Measurements from ENCODE around the gene HSD17B3.

The HSD17B3 gene

GRCh38 chr9:96304230-96304629, 2.3 kb upstream of the HSD17B3 start:
- H3K36me3 ChIP-seq (ENCODE audit: control insufficient read depth, low read depth, low read length): no peaks in the 10 kb centered on the region
- H3K27ac ChIP-seq (ENCODE audit: low read length): no peak overlapping the region
- no peaks in the 10 kb centered on the region for H3K4me1 ChIP-seq (ENCODE audit: control insufficient read depth, low read depth, low read length)
- H3K27me3 ChIP-seq (ENCODE audit: control insufficient read depth, insufficient read depth, low read length): no peaks in the 10 kb centered on the region
- no peak overlapping the region for H3K4me3 ChIP-seq (ENCODE audit: low read length)
- no peaks in the 10 kb centered on the region for H3K9me3 ChIP-seq (ENCODE audit: control insufficient read depth, low read depth, low read length)
- H3K9ac ChIP-seq (ENCODE audit: low read length): no peak overlapping the region

GRCh38 chr9:96299823-96300222, 2.2 kb downstream of the HSD17B3 start:
- H3K27ac ChIP-seq (ENCODE audit: low read length): no peak overlapping the region
- no peak overlapping the region for H3K9ac ChIP-seq (ENCODE audit: low read length)
- no peak overlapping the region for H3K4me3 ChIP-seq (ENCODE audit: low read length)
- H3K9me3 ChIP-seq (ENCODE audit: control insufficient read depth, low read depth, low read length): no peaks in the 10 kb centered on the region
- H3K36me3 ChIP-seq (ENCODE audit: control insufficient read depth, low read depth, low read length): no peaks in the 10 kb centered on the region
- H3K27me3 ChIP-seq (ENCODE audit: control insufficient read depth, insufficient read depth, low read length): no peaks in the 10 kb centered on the region
- H3K4me1 ChIP-seq (ENCODE audit: control insufficient read depth, low read depth, low read length): no peaks in the 10 kb centered on the region

GRCh38 chr9:96294159-96294545, 7.8 kb downstream of the HSD17B3 start:
- no peak overlapping the region for H3K9ac ChIP-seq (ENCODE audit: low read length)
- no peak overlapping the region for H3K27ac ChIP-seq (ENCODE audit: low read length)
- H3K27me3 ChIP-seq (ENCODE audit: control insufficient read depth, insufficient read depth, low read length): no peaks in the 10 kb centered on the region
- H3K36me3 ChIP-seq (ENCODE audit: control insufficient read depth, low read depth, low read length): no peaks in the 10 kb centered on the region
- peaks cover 5% of the 10 kb centered on the region for H3K4me1 ChIP-seq (ENCODE audit: control insufficient read depth, low read depth, low read length)
- no peaks in the 10 kb centered on the region for H3K9me3 ChIP-seq (ENCODE audit: control insufficient read depth, low read depth, low read length)
- no peak overlapping the region for H3K4me3 ChIP-seq (ENCODE audit: low read length)

GRCh38 chr9:96293498-96294158, 8.3 kb downstream of the HSD17B3 start:
- Histone ChIP-seq H3K4me3 (ENCODE audit: low read length) (no peak overlapping the region), H3K36me3 (ENCODE audit: control insufficient read depth, low read depth, low read length) (no peaks in the 10 kb centered on the region), H3K9ac (ENCODE audit: low read length) (no peak overlapping the region), H3K4me1 (ENCODE audit: control insufficient read depth, low read depth, low read length) (peaks cover 5% of the 10 kb centered on the region), H3K27ac (ENCODE audit: low read length) (no peak overlapping the region), H3K9me3 (ENCODE audit: control insufficient read depth, low read depth, low read length) (no peaks in the 10 kb centered on the region), H3K27me3 (ENCODE audit: control insufficient read depth, insufficient read depth, low read length) (no peaks in the 10 kb centered on the region)

- Histone ChIP-seq H3K4me1 (ENCODE audit: control insufficient read depth, low read depth, low read length) (peaks cover 5% of the 10 kb centered on the region), H3K36me3 (ENCODE audit: control insufficient read depth, low read depth, low read length) (no peaks in the 10 kb centered on the region), H3K27me3 (ENCODE audit: control insufficient read depth, insufficient read depth, low read length) (no peaks in the 10 kb centered on the region), H3K4me3 (ENCODE audit: low read length) (no peak overlapping the region), H3K27ac (ENCODE audit: low read length) (no peak overlapping the region), H3K9me3 (ENCODE audit: control insufficient read depth, low read depth, low read length) (peaks cover 4% of the 10 kb centered on the region), H3K9ac (ENCODE audit: low read length) (no peak overlapping the region)
These were observed 12.6 kb downstream of the HSD17B3 start for GRCh38 chr9:96289392-96289791.

GRCh38 chr9:96281641-96282040, 20.3 kb downstream of the HSD17B3 start:
- H3K36me3 ChIP-seq (ENCODE audit: control insufficient read depth, low read depth, low read length): no peaks in the 10 kb centered on the region
- no peak overlapping the region for H3K9ac ChIP-seq (ENCODE audit: low read length)
- no peak overlapping the region for H3K27ac ChIP-seq (ENCODE audit: low read length)
- peaks cover 10% of the 10 kb centered on the region for H3K9me3 ChIP-seq (ENCODE audit: control insufficient read depth, low read depth, low read length)
- H3K4me1 ChIP-seq (ENCODE audit: control insufficient read depth, low read depth, low read length): no peaks in the 10 kb centered on the region
- no peaks in the 10 kb centered on the region for H3K27me3 ChIP-seq (ENCODE audit: control insufficient read depth, insufficient read depth, low read length)
- no peak overlapping the region for H3K4me3 ChIP-seq (ENCODE audit: low read length)

- Histone ChIP-seq H3K9ac (ENCODE audit: low read length) (no peak overlapping the region), H3K36me3 (ENCODE audit: control insufficient read depth, low read depth, low read length) (no peaks in the 10 kb centered on the region), H3K9me3 (ENCODE audit: control insufficient read depth, low read depth, low read length) (peaks cover 14% of the 10 kb centered on the region), H3K4me1 (ENCODE audit: control insufficient read depth, low read depth, low read length) (no peaks in the 10 kb centered on the region), H3K27me3 (ENCODE audit: control insufficient read depth, insufficient read depth, low read length) (no peaks in the 10 kb centered on the region), H3K27ac (ENCODE audit: low read length) (no peak overlapping the region), H3K4me3 (ENCODE audit: low read length) (no peak overlapping the region)
These were observed 22.0 kb downstream of the HSD17B3 start for GRCh38 chr9:96279932-96280331.

GRCh38 chr9:96274939-96275338, 27.0 kb downstream of the HSD17B3 start:
- Histone ChIP-seq H3K4me1 (ENCODE audit: control insufficient read depth, low read depth, low read length) (no peaks in the 10 kb centered on the region), H3K9ac (ENCODE audit: low read length) (no peak overlapping the region), H3K27ac (ENCODE audit: low read length) (no peak overlapping the region), H3K4me3 (ENCODE audit: low read length) (no peak overlapping the region), H3K27me3 (ENCODE audit: control insufficient read depth, insufficient read depth, low read length) (no peaks in the 10 kb centered on the region), H3K36me3 (ENCODE audit: control insufficient read depth, low read depth, low read length) (no peaks in the 10 kb centered on the region), H3K9me3 (ENCODE audit: control insufficient read depth, low read depth, low read length) (peaks cover 9% of the 10 kb centered on the region)

GRCh38 chr9:96270236-96270744, 31.7 kb downstream of the HSD17B3 start:
- Histone ChIP-seq H3K9ac (ENCODE audit: low read length) (no peak overlapping the region), H3K9me3 (ENCODE audit: control insufficient read depth, low read depth, low read length) (peaks cover 5% of the 10 kb centered on the region), H3K27ac (ENCODE audit: low read length) (no peak overlapping the region), H3K36me3 (ENCODE audit: control insufficient read depth, low read depth, low read length) (no peaks in the 10 kb centered on the region), H3K27me3 (ENCODE audit: control insufficient read depth, insufficient read depth, low read length) (no peaks in the 10 kb centered on the region), H3K4me3 (ENCODE audit: low read length) (no peak overlapping the region), H3K4me1 (ENCODE audit: control insufficient read depth, low read depth, low read length) (no peaks in the 10 kb centered on the region)

GRCh38 chr9:96258967-96259366, 43.0 kb downstream of the HSD17B3 start:
- Histone ChIP-seq H3K36me3 (ENCODE audit: control insufficient read depth, low read depth, low read length) (no peaks in the 10 kb centered on the region), H3K9ac (ENCODE audit: low read length) (no peak overlapping the region)

GRCh38 chr9:96256800-96257199, 45.2 kb downstream of the HSD17B3 start:
- Histone ChIP-seq H3K27me3 (ENCODE audit: control insufficient read depth, insufficient read depth, low read length) (no peaks in the 10 kb centered on the region), H3K4me3 (ENCODE audit: low read length) (no peak overlapping the region), H3K27ac (ENCODE audit: low read length) (no peak overlapping the region), H3K4me1 (ENCODE audit: control insufficient read depth, low read depth, low read length) (peaks cover 21% of the 10 kb centered on the region), H3K9me3 (ENCODE audit: control insufficient read depth, low read depth, low read length) (no peaks in the 10 kb centered on the region), H3K36me3 (ENCODE audit: control insufficient read depth, low read depth, low read length) (no peaks in the 10 kb centered on the region), H3K9ac (ENCODE audit: low read length) (no peak overlapping the region)

More at GRCh38 chr9:96258967-96259366, 43.0 kb downstream of the HSD17B3 start:
- Histone ChIP-seq H3K27me3 (ENCODE audit: control insufficient read depth, insufficient read depth, low read length) (no peaks in the 10 kb centered on the region), H3K27ac (ENCODE audit: low read length) (no peak overlapping the region), H3K4me3 (ENCODE audit: low read length) (no peak overlapping the region), H3K9me3 (ENCODE audit: control insufficient read depth, low read depth, low read length) (no peaks in the 10 kb centered on the region), H3K4me1 (ENCODE audit: control insufficient read depth, low read depth, low read length) (peaks cover 21% of the 10 kb centered on the region)

GRCh38 chr9:96255698-96256097, 46.3 kb downstream of the HSD17B3 start:
- Histone ChIP-seq H3K27ac (ENCODE audit: low read length) (no peak overlapping the region), H3K27me3 (ENCODE audit: control insufficient read depth, insufficient read depth, low read length) (no peaks in the 10 kb centered on the region), H3K4me1 (ENCODE audit: control insufficient read depth, low read depth, low read length) (peaks cover 17% of the 10 kb centered on the region), H3K36me3 (ENCODE audit: control insufficient read depth, low read depth, low read length) (no peaks in the 10 kb centered on the region), H3K4me3 (ENCODE audit: low read length) (no peak overlapping the region), H3K9me3 (ENCODE audit: control insufficient read depth, low read depth, low read length) (no peaks in the 10 kb centered on the region), H3K9ac (ENCODE audit: low read length) (no peak overlapping the region)
